Mesodermal cell (in vitro differentiated cells): ENCODE measurements around the gene NAA80.
"Not testable (repeated sequence)": the region's sequence is repeated elsewhere in the genome, so short reads cannot be mapped to it uniquely, and the experiment has no call there.

Experiments used
- H3K27ac ChIP-seq: 2 replicates; pipeline ENCODE4 v1.7.0; 2013; ENCODE audit warnings: mild to moderate bottlenecking, low read depth, low read length, moderate library complexity; ENCODE audit not compliant: severe bottlenecking
- H3K36me3 ChIP-seq: 2 replicates; pipeline ENCODE4 v1.7.1; 2013; ENCODE audit warnings: mild to moderate bottlenecking, low read length, moderate library complexity; ENCODE audit not compliant: control insufficient read depth, insufficient read depth
- H3K4me1 ChIP-seq: one replicate; pipeline ENCODE4 v1.7.1; 2013; ENCODE audit warnings: mild to moderate bottlenecking, low read length; ENCODE audit not compliant: insufficient read depth, control insufficient read depth, poor library complexity, severe bottlenecking
- H3K4me3 ChIP-seq: 2 replicates; pipeline ENCODE4 v1.7.0; 2013; ENCODE audit warnings: low read length, control low read depth, mild to moderate bottlenecking; ENCODE audit not compliant: insufficient read depth, poor library complexity, severe bottlenecking; ENCODE audit errors: extremely low read depth
- H3K9me3 ChIP-seq: 2 replicates; pipeline ENCODE4 v1.7.1; 2013; ENCODE audit warnings: mild to moderate bottlenecking, low read length, moderate library complexity; ENCODE audit not compliant: control insufficient read depth
- WGBS, 2 experiments: methylation state at CpG; one replicate each; pipeline ENCODE4 v1.1.5; 2013; ENCODE audit warnings: missing lambda C conversion rate in 2 of 2; ENCODE audit not compliant: insufficient coverage in 2 of 2; 5-methylcytosine and 5-hydroxymethylcytosine counted together

Gene NAA80

GRCh38 chr3:50266836-50267235, 32.4 kb downstream of the NAA80 start:
- Histone ChIP-seq H3K9me3 (no peaks in the 10 kb centered on the region), H3K36me3 (no peaks in the 10 kb centered on the region), H3K4me1 (peaks cover 78% of the 10 kb centered on the region), H3K27ac (no peak overlapping the region), H3K4me3 (peak overlapping the region; percentile 7)
- 79 to 100% methylated on average over 2 to 3 of the region's 7 CpGs for WGBS, 2 experiments

- 94 to 96% methylated on average over 6 of the region's 6 CpGs for WGBS, 2 experiments
- Histone ChIP-seq H3K27ac (peak overlapping the region; percentile 85), H3K4me3 (no peak overlapping the region), H3K4me1 (peaks cover 77% of the 10 kb centered on the region), H3K36me3 (no peaks in the 10 kb centered on the region), H3K9me3 (no peaks in the 10 kb centered on the region)
Observed at GRCh38 chr3:50266017-50266416, 33.2 kb downstream of the NAA80 start.

GRCh38 chr3:50265571-50265970, 33.6 kb downstream of the NAA80 start:
- H3K4me3 ChIP-seq: no peak overlapping the region
- no peaks in the 10 kb centered on the region for H3K36me3 ChIP-seq
- peak overlapping the region; percentile 85 for H3K27ac ChIP-seq
- peaks cover 77% of the 10 kb centered on the region for H3K4me1 ChIP-seq
- WGBS, 2 experiments: 82 to 90% methylated on average over 1 of the region's 1 CpG
- no peaks in the 10 kb centered on the region for H3K9me3 ChIP-seq

GRCh38 chr3:50264964-50265485, 34.2 kb downstream of the NAA80 start:
- no peak overlapping the region for H3K4me3 ChIP-seq
- no peaks in the 10 kb centered on the region for H3K9me3 ChIP-seq
- no peaks in the 10 kb centered on the region for H3K36me3 ChIP-seq
- H3K4me1 ChIP-seq: peaks cover 77% of the 10 kb centered on the region
- WGBS, 2 experiments: 72 to 84% methylated on average over 5 to 6 of the region's 7 CpGs
- H3K27ac ChIP-seq: peak overlapping the region; percentile 85

- Histone ChIP-seq H3K9me3 (no peaks in the 10 kb centered on the region), H3K4me1 (peaks cover 74% of the 10 kb centered on the region), H3K27ac (peak overlapping the region; percentile 96), H3K4me3 (no peak overlapping the region), H3K36me3 (no peaks in the 10 kb centered on the region)
- WGBS, 2 experiments: 4% methylated on average over 3 of the region's 7 CpGs; no CpG with 5 or more reads in 1 of the 2 experiments
Observed at GRCh38 chr3:50264383-50264963, 34.7 kb downstream of the NAA80 start.

GRCh38 chr3:50263478-50264382, 35.5 kb downstream of the NAA80 start:
- WGBS, 2 experiments: 66 to 79% methylated on average over 4 to 6 of the region's 6 CpGs
- H3K36me3 ChIP-seq: peaks cover 6% of the 10 kb centered on the region
- H3K9me3 ChIP-seq: no peaks in the 10 kb centered on the region
- H3K4me3 ChIP-seq: no peak overlapping the region
- peaks cover 73% of the 10 kb centered on the region for H3K4me1 ChIP-seq
- H3K27ac ChIP-seq: peak overlapping the region; percentile 96

- peak overlapping the region; percentile 23 for H3K27ac ChIP-seq
- 93 to 94% methylated on average over 7 of the region's 7 CpGs for WGBS, 2 experiments
Observed at GRCh38 chr3:50262778-50263177, 36.4 kb downstream of the NAA80 start.

GRCh38 chr3:50262200-50262599, 37.0 kb downstream of the NAA80 start:
- H3K9me3 ChIP-seq, H3K27ac ChIP-seq, H3K4me3 ChIP-seq: not testable (repeated sequence)
- H3K4me1 ChIP-seq: peaks cover 76% of the 10 kb centered on the region
- WGBS, 2 experiments: 97 to 100% methylated on average over 3 of the region's 4 CpGs
- H3K36me3 ChIP-seq: peaks cover 22% of the 10 kb centered on the region

More at GRCh38 chr3:50262778-50263177, 36.4 kb downstream of the NAA80 start:
- Histone ChIP-seq H3K9me3 (no peaks in the 10 kb centered on the region), H3K4me1 (peaks cover 76% of the 10 kb centered on the region), H3K4me3 (no peak overlapping the region), H3K36me3 (peaks cover 16% of the 10 kb centered on the region)

- 100% methylated on average over 1 of the region's 2 CpGs; no CpG with 5 or more reads in 1 of the 2 experiments for WGBS, 2 experiments
- Histone ChIP-seq H3K36me3 (peaks cover 29% of the 10 kb centered on the region), H3K9me3 (no peaks in the 10 kb centered on the region), H3K27ac (peak overlapping the region; percentile 99), H3K4me3 (no peak overlapping the region), H3K4me1 (peaks cover 73% of the 10 kb centered on the region)
Observed at GRCh38 chr3:50261505-50261904, 37.7 kb downstream of the NAA80 start.

GRCh38 chr3:50260942-50261441, 38.2 kb downstream of the NAA80 start:
- WGBS, 2 experiments: 74 to 88% methylated on average over 3 to 4 of the region's 5 CpGs
- peak overlapping the region; percentile 99 for H3K27ac ChIP-seq
- H3K9me3 ChIP-seq: no peaks in the 10 kb centered on the region
- H3K4me1 ChIP-seq: peaks cover 69% of the 10 kb centered on the region
- peak overlapping the region; percentile 25 for H3K4me3 ChIP-seq
- H3K36me3 ChIP-seq: peaks cover 34% of the 10 kb centered on the region
